ENCODE measurements around the gene EXOSC6. TPM values are rescaled to one million over a fixed set of nuclear protein-coding genes. Genes with fewer than 3 reads are reported as not detected.

Gene EXOSC6
- total RNA-seq, 1 experiment from 2014 or later = 19.3 TPM

DNA sequence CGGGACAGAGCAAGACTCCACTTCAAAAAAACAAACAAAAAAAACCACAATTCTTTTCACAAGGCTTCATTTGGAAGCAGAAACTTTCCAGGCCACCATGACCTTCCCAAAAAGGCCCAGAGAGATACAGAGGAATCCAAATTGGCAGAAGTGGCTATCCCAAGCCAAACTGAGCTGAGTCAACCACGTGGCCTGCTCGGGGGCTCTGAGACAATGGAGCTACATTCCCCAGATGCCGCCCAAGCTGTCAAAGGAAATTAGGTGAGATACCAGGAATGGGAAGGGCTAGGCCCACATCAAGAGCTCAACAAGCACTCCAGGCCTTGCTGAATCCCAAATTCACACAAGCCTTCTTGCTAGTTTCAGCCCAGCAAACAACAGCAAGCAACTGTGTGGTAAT, 5.7 kb upstream of the EXOSC6 start:
- POLR2A ChIA-PET = no interaction called here

DNA sequence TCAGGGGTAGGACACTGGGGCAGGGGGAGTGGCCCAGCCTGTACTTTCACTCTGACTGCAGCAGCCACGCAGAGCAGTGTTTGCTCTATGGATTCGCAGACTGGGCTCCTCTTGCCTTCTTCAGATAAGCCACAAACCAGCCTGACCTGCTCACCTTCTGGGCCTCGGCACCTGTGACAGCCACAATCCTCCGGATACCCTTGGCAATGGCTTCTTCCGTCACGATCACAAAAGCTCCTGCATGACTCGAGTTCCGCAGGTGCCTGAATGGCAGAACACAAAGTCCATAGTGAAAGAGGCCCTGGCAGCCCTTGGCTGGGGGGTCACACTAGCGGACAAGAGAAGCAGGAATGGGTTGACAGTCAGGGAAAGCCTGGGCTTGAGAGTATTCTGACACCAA, 3.8 kb upstream of the EXOSC6 start:
- ATAC-seq (no peak), DNase-seq (ENCODE audit: low read depth, low spot score) (no peak)
- intact Hi-C loops (cut with micrococcal nuclease; ENCODE audit: unreplicated experiment) (no loop called here), in situ Hi-C loops (cut with HindIII; ENCODE audit: low pct_unique_long_range_greater_than_20kb, low sequenced_read_pairs) (no loop called here)
- Histone ChIP-seq H3K27ac (ENCODE audit: low read length) (no peak overlapping the region), H3K9me3 (ENCODE audit: control insufficient read depth, insufficient read depth, low read depth, low read length) (no peaks in the 10 kb centered on the region), H3K4me1 (ENCODE audit: control insufficient read depth, insufficient read depth, low read length) (no peaks in the 10 kb centered on the region), H3K4me3 (ENCODE audit: low read depth in 2 of 2, low read length in 2 of 2) (no peak overlapping the region), H3K27me3 (ENCODE audit: control insufficient read depth, insufficient read depth, low read length) (no peaks in the 10 kb centered on the region), H3K36me3 (ENCODE audit: control insufficient read depth, insufficient read depth, low read length) (peaks cover 9% of the 10 kb centered on the region)
- BruUV-seq (replicated peaks) = no TSS peak
- TF ChIP-seq SIN3A (IDR thresholded peaks at IDR 0.05; ENCODE audit: borderline replicate concordance, insufficient read depth, low read depth, low read length) (no peak), POLR2AphosphoS5 (IDR thresholded peaks at IDR 0.05; ENCODE audit: low read depth, low read length) (no peak), TCF7L2 (IDR thresholded peaks at IDR 0.05; ENCODE audit: low read depth, low read length) (no peak)
- TF ChIP-seq, protein P1, sequence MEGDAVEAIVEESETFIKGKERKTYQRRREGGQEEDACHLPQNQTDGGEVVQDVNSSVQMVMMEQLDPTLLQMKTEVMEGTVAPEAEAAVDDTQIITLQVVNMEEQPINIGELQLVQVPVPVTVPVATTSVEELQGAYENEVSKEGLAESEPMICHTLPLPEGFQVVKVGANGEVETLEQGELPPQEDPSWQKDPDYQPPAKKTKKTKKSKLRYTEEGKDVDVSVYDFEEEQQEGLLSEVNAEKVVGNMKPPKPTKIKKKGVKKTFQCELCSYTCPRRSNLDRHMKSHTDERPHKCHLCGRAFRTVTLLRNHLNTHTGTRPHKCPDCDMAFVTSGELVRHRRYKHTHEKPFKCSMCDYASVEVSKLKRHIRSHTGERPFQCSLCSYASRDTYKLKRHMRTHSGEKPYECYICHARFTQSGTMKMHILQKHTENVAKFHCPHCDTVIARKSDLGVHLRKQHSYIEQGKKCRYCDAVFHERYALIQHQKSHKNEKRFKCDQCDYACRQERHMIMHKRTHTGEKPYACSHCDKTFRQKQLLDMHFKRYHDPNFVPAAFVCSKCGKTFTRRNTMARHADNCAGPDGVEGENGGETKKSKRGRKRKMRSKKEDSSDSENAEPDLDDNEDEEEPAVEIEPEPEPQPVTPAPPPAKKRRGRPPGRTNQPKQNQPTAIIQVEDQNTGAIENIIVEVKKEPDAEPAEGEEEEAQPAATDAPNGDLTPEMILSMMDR (IDR thresholded peaks at IDR 0.05) = no peak
- TF ChIP-seq, protein P2, sequence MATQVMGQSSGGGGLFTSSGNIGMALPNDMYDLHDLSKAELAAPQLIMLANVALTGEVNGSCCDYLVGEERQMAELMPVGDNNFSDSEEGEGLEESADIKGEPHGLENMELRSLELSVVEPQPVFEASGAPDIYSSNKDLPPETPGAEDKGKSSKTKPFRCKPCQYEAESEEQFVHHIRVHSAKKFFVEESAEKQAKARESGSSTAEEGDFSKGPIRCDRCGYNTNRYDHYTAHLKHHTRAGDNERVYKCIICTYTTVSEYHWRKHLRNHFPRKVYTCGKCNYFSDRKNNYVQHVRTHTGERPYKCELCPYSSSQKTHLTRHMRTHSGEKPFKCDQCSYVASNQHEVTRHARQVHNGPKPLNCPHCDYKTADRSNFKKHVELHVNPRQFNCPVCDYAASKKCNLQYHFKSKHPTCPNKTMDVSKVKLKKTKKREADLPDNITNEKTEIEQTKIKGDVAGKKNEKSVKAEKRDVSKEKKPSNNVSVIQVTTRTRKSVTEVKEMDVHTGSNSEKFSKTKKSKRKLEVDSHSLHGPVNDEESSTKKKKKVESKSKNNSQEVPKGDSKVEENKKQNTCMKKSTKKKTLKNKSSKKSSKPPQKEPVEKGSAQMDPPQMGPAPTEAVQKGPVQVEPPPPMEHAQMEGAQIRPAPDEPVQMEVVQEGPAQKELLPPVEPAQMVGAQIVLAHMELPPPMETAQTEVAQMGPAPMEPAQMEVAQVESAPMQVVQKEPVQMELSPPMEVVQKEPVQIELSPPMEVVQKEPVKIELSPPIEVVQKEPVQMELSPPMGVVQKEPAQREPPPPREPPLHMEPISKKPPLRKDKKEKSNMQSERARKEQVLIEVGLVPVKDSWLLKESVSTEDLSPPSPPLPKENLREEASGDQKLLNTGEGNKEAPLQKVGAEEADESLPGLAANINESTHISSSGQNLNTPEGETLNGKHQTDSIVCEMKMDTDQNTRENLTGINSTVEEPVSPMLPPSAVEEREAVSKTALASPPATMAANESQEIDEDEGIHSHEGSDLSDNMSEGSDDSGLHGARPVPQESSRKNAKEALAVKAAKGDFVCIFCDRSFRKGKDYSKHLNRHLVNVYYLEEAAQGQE (IDR thresholded peaks at IDR 0.05; ENCODE audit: insufficient read depth in 1 of 2, low read depth in 2 of 2, low read length in 1 of 2) = no peak
- POLR2A ChIA-PET = no interaction called here
- CTCF ChIA-PET = no interaction called here

More for the DNA sequence above, 5.7 kb upstream of the EXOSC6 start:
- no peak for DNase-seq (ENCODE audit: low read depth, low spot score)
- no peaks in the 10 kb centered on the region for H3K9me3 ChIP-seq (ENCODE audit: control insufficient read depth, insufficient read depth, low read depth, low read length)
- no peak for ATAC-seq
- H3K36me3 ChIP-seq (ENCODE audit: control insufficient read depth, insufficient read depth, low read length) = peaks cover 9% of the 10 kb centered on the region
- H3K27ac ChIP-seq (ENCODE audit: low read length) = no peak overlapping the region
- no TSS peak for BruUV-seq (replicated peaks)
- in situ Hi-C loops (cut with HindIII; ENCODE audit: low pct_unique_long_range_greater_than_20kb, low sequenced_read_pairs) (no loop called here), intact Hi-C loops (cut with micrococcal nuclease; ENCODE audit: unreplicated experiment) (no loop called here)
- CTCF ChIA-PET = no interaction called here
- H3K4me3 ChIP-seq (ENCODE audit: low read depth in 2 of 2, low read length in 2 of 2) = no peak overlapping the region
- H3K27me3 ChIP-seq (ENCODE audit: control insufficient read depth, insufficient read depth, low read length) = no peaks in the 10 kb centered on the region
- no peaks in the 10 kb centered on the region for H3K4me1 ChIP-seq (ENCODE audit: control insufficient read depth, insufficient read depth, low read length)
- TF ChIP-seq SIN3A (IDR thresholded peaks at IDR 0.05; ENCODE audit: borderline replicate concordance, insufficient read depth, low read depth, low read length) (no peak), POLR2AphosphoS5 (IDR thresholded peaks at IDR 0.05; ENCODE audit: low read depth, low read length) (no peak), TCF7L2 (IDR thresholded peaks at IDR 0.05; ENCODE audit: low read depth, low read length) (no peak)
- TF ChIP-seq, protein P2 (IDR thresholded peaks at IDR 0.05; ENCODE audit: insufficient read depth in 1 of 2, low read depth in 2 of 2, low read length in 1 of 2) = no peak
- TF ChIP-seq, protein P1 (IDR thresholded peaks at IDR 0.05) = no peak
